ENCODE data around the gene RHCG. TPM values are rescaled to one million over a fixed set of nuclear protein-coding genes. Genes with fewer than 3 reads are reported as not detected.
A peak's percentile ranks its signal among the peaks of the same experiment; 100 is the strongest.

The RHCG gene
- total RNA-seq, 6 experiments from 2014 or later = not detected

DNA sequence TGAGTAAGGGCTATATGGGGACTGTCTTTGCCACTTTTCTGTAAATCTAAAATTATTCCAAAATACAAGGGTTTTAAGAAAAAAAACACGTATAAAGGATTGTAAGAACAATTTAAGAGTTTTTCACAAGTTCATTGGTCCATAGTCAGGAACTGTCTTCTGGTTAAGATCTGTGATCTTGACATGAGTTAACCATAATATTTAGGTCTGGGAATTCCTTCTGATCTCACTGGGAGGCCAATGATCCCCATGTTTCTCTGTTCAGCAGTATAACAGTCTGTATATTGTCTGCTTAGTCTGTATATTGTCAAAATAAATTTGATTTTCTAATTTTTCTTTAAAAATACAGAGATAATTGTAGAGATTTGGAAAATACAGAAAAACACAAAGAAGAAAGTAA, 848 bp upstream of the RHCG start:
- Mint-ChIP-seq H3K4me1 (ENCODE audit: low read depth) (peaks cover 17% of the 10 kb centered on the region), H3K4me3 (no peak overlapping the region), H3K9me3 (no peaks in the 10 kb centered on the region), H3K36me3 (ENCODE audit: low read depth) (no peaks in the 10 kb centered on the region), H3K27ac (no peak overlapping the region), H3K27me3 (ENCODE audit: insufficient read depth) (peaks cover 42% of the 10 kb centered on the region)
- TF ChIP-seq, protein P1, sequence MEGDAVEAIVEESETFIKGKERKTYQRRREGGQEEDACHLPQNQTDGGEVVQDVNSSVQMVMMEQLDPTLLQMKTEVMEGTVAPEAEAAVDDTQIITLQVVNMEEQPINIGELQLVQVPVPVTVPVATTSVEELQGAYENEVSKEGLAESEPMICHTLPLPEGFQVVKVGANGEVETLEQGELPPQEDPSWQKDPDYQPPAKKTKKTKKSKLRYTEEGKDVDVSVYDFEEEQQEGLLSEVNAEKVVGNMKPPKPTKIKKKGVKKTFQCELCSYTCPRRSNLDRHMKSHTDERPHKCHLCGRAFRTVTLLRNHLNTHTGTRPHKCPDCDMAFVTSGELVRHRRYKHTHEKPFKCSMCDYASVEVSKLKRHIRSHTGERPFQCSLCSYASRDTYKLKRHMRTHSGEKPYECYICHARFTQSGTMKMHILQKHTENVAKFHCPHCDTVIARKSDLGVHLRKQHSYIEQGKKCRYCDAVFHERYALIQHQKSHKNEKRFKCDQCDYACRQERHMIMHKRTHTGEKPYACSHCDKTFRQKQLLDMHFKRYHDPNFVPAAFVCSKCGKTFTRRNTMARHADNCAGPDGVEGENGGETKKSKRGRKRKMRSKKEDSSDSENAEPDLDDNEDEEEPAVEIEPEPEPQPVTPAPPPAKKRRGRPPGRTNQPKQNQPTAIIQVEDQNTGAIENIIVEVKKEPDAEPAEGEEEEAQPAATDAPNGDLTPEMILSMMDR (IDR thresholded peaks at IDR 0.05) = no peak
- no peak for DNase-seq

GRCh38 chr15:89495638-89496145, 691 bp downstream of the RHCG start:
- Mint-ChIP-seq H3K27me3 (ENCODE audit: insufficient read depth) (peaks cover 44% of the 10 kb centered on the region), H3K4me1 (ENCODE audit: low read depth) (peaks cover 17% of the 10 kb centered on the region), H3K4me3 (no peak overlapping the region), H3K27ac (no peak overlapping the region), H3K9me3 (no peaks in the 10 kb centered on the region), H3K36me3 (ENCODE audit: low read depth) (no peaks in the 10 kb centered on the region)
- TF ChIP-seq, protein P1 (IDR thresholded peaks at IDR 0.05) = no peak
- DNase-seq = no peak

DNA sequence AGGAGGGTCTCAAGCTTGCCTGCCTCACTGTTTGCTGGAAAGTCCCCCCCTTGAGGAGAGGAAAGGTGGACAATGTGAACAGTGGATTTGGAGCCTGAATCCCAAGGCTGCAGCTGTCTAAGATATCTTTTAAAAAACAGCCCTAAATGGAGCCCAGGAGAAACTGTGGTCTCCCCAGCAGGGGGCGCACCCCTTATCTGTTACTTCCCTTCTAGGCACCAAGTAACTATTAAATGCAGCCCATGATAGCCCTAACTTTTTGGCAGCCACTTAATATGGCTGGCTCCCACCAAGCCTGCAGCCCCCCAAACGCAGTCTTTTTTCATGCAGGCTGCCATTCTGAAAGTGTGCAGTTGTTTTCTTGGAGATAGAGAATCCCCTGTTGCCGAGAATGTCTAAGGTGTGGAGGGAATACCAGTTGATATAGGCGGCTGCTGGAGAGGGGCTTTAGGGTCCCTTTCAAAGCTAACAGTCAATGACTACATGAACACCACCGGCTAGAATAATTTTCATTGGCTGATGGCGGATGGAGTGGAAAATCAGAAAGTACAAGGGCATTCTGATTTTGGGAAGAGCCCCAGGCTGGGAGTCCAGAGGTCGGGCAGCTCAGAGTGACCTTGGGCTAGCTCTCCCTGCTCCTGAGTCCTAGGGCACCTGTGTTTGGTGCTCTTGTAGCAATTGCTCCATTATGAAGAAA, 1.3 kb downstream of the RHCG start:
- Mint-ChIP-seq H3K4me3 (no peak overlapping the region), H3K36me3 (ENCODE audit: low read depth) (no peaks in the 10 kb centered on the region), H3K27ac (no peak overlapping the region), H3K4me1 (ENCODE audit: low read depth) (peaks cover 17% of the 10 kb centered on the region), H3K27me3 (ENCODE audit: insufficient read depth) (peaks cover 46% of the 10 kb centered on the region), H3K9me3 (no peaks in the 10 kb centered on the region)
- DNase-seq = no peak
- TF ChIP-seq, protein P1 (IDR thresholded peaks at IDR 0.05) = peak; percentile 82

- Mint-ChIP-seq H3K27me3 (ENCODE audit: insufficient read depth) (peaks cover 48% of the 10 kb centered on the region), H3K9me3 (no peaks in the 10 kb centered on the region), H3K36me3 (ENCODE audit: low read depth) (no peaks in the 10 kb centered on the region), H3K4me1 (ENCODE audit: low read depth) (peaks cover 12% of the 10 kb centered on the region), H3K4me3 (no peak overlapping the region), H3K27ac (no peak overlapping the region)
- TF ChIP-seq, protein P1 (IDR thresholded peaks at IDR 0.05) = no peak
- DNase-seq = no peak
Measured at GRCh38 chr15:89494031-89494430, 2.4 kb downstream of the RHCG start.

DNA sequence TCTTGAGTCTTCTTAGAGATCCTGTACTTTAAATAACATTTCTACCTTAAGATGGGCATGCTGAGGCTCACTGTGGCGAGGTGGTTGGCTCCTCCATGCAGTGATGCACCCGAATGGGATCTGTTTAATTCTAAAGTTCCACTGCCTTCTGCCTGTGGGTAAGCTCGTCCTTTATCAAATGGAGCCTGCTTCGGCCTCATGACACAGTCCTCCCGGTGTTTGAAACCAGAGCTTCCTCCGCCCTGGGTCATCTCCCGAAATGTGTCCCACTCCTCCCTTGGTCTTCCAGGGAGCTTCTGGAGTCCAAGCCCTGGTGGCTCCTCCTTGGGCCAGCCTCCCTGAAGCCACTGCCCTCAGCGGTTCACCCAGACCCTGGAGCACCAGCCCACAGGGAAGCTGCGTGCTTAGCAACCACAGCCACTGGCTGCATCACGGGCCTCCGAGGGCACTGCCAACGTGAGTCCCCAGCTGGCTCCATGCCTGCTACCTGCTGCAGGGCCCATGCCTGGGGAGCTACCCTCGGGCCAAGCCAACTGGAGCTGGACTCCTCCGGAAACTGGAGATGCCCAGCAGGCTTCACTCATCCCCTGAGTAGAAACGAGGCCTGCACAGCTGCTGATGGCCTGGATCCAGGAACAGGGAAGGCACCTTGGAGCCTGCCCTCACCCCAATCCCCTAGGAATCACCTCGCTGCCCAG, 3.3 kb downstream of the RHCG start:
- peaks cover 47% of the 10 kb centered on the region for H3K27me3 Mint-ChIP-seq (ENCODE audit: insufficient read depth)
- no peaks in the 10 kb centered on the region for H3K36me3 Mint-ChIP-seq (ENCODE audit: low read depth)
- no peaks in the 10 kb centered on the region for H3K9me3 Mint-ChIP-seq
- no peak for DNase-seq
- TF ChIP-seq, protein P1 (IDR thresholded peaks at IDR 0.05) = no peak
- no peak overlapping the region for H3K4me3 Mint-ChIP-seq
- H3K27ac Mint-ChIP-seq = no peak overlapping the region
- H3K4me1 Mint-ChIP-seq (ENCODE audit: low read depth) = peaks cover 3% of the 10 kb centered on the region
